Keratinocyte (primary cell): ENCODE measurements around the gene CTNND2.

Source experiments
- EZH2 ChIP-seq: IDR thresholded peaks from one replicate; pipeline ENCODE4 v1.6.1; 2012; ENCODE audit warnings: inconsistent platforms, mild to moderate bottlenecking, low read length, moderate library complexity
- TF ChIP-seq, protein P1 (sequence below), 3 experiments: IDR thresholded peaks in 1 of 3; conservative IDR thresholded peaks in 1 of 3; optimal IDR thresholded peaks in 1 of 3; 2 replicates in 2 of 3; 3 replicates in 1 of 3; pipeline versions ENCODE3 to v1.5.1; 2011; ENCODE audit warnings: low read length in 3 of 3, mild to moderate bottlenecking in 3 of 3, moderate library complexity in 2 of 3, control low read depth in 1 of 3, inconsistent platforms in 1 of 3; ENCODE audit not compliant: insufficient read depth in 2 of 3; ENCODE audit errors: extremely low read depth in 1 of 3

DNA sequence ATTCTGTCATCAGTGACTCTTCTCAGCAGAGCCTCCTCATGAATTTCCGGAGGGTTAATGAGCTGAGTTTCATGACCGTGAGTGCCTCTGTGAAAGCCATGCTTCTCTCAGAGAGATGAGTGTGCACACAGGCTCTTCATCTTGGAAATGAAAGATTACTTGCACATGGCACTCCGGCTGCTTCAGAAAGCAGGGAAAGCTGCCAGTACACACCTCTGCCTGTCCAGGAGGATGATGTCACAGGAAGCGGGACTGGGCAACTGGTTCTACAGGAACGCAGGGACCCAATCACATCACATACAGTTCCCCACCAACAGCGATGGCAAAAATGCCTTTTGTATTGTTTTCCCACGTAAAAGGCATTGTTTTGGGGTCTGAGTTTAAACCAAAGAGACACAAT lies 857.2 kb downstream of the CTNND2 start:
- no peak for TF ChIP-seq EZH2
- TF ChIP-seq, protein P1, sequence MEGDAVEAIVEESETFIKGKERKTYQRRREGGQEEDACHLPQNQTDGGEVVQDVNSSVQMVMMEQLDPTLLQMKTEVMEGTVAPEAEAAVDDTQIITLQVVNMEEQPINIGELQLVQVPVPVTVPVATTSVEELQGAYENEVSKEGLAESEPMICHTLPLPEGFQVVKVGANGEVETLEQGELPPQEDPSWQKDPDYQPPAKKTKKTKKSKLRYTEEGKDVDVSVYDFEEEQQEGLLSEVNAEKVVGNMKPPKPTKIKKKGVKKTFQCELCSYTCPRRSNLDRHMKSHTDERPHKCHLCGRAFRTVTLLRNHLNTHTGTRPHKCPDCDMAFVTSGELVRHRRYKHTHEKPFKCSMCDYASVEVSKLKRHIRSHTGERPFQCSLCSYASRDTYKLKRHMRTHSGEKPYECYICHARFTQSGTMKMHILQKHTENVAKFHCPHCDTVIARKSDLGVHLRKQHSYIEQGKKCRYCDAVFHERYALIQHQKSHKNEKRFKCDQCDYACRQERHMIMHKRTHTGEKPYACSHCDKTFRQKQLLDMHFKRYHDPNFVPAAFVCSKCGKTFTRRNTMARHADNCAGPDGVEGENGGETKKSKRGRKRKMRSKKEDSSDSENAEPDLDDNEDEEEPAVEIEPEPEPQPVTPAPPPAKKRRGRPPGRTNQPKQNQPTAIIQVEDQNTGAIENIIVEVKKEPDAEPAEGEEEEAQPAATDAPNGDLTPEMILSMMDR (optimal IDR thresholded peaks at IDR 0.05 in 1 of 3, IDR thresholded peaks at IDR 0.05 in 1 of 3, conservative IDR thresholded peaks at IDR 0.05 in 1 of 3; ENCODE audit: extremely low read depth in 1 of 3, insufficient read depth in 2 of 3, low read length in 3 of 3), result no peak
